Tibial nerve (tissue), 3 donors: ENCODE measurements around the gene PMPCB.

Experiments
- POLR2A ChIP-seq, 2 donors: fragments of 450-650 bp; IDR thresholded peaks; one replicate each; pipeline ENCODE4 v1.6.1; 2017; ENCODE audit warnings: antibody characterized with exemption in 2 of 2, mild to moderate bottlenecking in 2 of 2, moderate library complexity in 2 of 2
- TF ChIP-seq, protein P1 (sequence below), 5 experiments: fragments of 200-600 bp in 3 of 5; fragments of 450-650 bp in 2 of 5; sonication (generic) in 3 of 5; IDR thresholded peaks; one replicate each; pipeline ENCODE4 v1.5.1; 2016 to 2019; ENCODE audit warnings: antibody characterized with exemption in 5 of 5, mild to moderate bottlenecking in 3 of 5, moderate library complexity in 2 of 5

DNA sequence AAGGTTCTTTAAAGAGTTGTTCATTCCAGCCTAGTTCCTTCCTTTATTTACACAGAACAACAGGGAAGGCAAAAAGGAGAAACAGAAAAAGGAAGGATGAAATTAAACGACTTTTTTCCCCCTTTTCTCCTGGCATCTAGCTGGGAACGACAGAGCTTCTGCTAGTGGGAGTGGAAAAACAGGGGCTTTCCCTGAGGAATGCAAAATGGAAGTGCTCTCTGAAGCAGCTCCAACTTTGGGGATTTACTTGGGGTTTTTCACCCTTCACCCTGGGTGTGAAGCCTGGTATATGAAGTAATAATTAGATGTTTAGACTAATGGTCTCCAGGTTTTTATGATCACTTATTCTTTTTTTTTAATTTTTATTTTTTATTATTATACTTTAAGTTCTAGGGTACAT is 4.2 kb downstream of the PMPCB start:
- TF ChIP-seq, protein P1, sequence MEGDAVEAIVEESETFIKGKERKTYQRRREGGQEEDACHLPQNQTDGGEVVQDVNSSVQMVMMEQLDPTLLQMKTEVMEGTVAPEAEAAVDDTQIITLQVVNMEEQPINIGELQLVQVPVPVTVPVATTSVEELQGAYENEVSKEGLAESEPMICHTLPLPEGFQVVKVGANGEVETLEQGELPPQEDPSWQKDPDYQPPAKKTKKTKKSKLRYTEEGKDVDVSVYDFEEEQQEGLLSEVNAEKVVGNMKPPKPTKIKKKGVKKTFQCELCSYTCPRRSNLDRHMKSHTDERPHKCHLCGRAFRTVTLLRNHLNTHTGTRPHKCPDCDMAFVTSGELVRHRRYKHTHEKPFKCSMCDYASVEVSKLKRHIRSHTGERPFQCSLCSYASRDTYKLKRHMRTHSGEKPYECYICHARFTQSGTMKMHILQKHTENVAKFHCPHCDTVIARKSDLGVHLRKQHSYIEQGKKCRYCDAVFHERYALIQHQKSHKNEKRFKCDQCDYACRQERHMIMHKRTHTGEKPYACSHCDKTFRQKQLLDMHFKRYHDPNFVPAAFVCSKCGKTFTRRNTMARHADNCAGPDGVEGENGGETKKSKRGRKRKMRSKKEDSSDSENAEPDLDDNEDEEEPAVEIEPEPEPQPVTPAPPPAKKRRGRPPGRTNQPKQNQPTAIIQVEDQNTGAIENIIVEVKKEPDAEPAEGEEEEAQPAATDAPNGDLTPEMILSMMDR (IDR thresholded peaks at IDR 0.05), result no peak
- TF ChIP-seq POLR2A (IDR thresholded peaks at IDR 0.05), result no peak
